Psoas muscle (tissue), 8 donors: ENCODE results near the gene SEC14L5. TPM values are rescaled to one million over a fixed set of nuclear protein-coding genes. Genes with fewer than 3 reads are reported as not detected.

Experiments
- ATAC-seq, 4 donors: fragments of 200-7000 bp; cut with Tn5 transposase; one replicate each; pipeline ENCODE4 v1.9.1; 2020; ENCODE audit warnings: moderate library complexity in 3 of 4, mild to moderate bottlenecking in 2 of 4
- DNase-seq, 2 donors: peaks; one replicate each; pipeline ENCODE4 v3.0.0-alpha.2; 2020
- H3K27ac ChIP-seq: fragments of 200-600 bp; one replicate; pipeline ENCODE4 v1.8.0; 2022
- H3K27me3 ChIP-seq, 3 donors: fragments of 200-600 bp in 1 of 3; one replicate each; pipeline versions ENCODE4 v1.6.1 to v1.8.0; 2013 to 2022; ENCODE audit warnings: low read length in 2 of 3, mild to moderate bottlenecking in 2 of 3, moderate library complexity in 1 of 3; ENCODE audit not compliant: insufficient read depth in 3 of 3
- H3K36me3 ChIP-seq, 2 donors: fragments of 200-600 bp in 1 of 2; one replicate each; pipeline versions ENCODE4 v1.6.1 to v1.8.0; 2013 to 2022; ENCODE audit warnings: low read depth in 1 of 2, mild to moderate bottlenecking in 1 of 2, moderate library complexity in 1 of 2; ENCODE audit not compliant: insufficient read depth in 1 of 2
- H3K4me1 ChIP-seq: fragments of 200-600 bp; one replicate; pipeline ENCODE4 v1.8.0; 2022
- H3K4me3 ChIP-seq: fragments of 200-600 bp; one replicate; pipeline ENCODE4 v1.8.0; 2022; ENCODE audit warnings: mild to moderate bottlenecking
- H3K9me3 ChIP-seq: fragments of 200-600 bp; one replicate; pipeline ENCODE4 v1.8.0; 2022
- WGBS, 3 donors: extraction: QIAGEN DNeasy Blood & Tissue Kit; methylation state at CpG; one replicate each; pipeline versions ENCODE4 v1.1.6 to v1.1.7; 2013; 5-methylcytosine and 5-hydroxymethylcytosine counted together
- intact Hi-C, 2 donors: fragments of 100-400 bp; cut with DNase I; formaldehyde crosslinking; loops; one replicate each; pipeline versions ENCODE4 v1.11.0 to v1.14.2; 2022
- polyA plus RNA-seq, 3 donors: library from polyadenylated mRNA; stranded (reverse); fragments of 200-250 nt; gene quantifications; one replicate each; pipeline ENCODE4 v1.2.3, GENCODE V29; 2013
- total RNA-seq, 4 donors: library from RNA; stranded (reverse); fragmentation: NEBNext Ultra II Directional in 2 of 4; extraction: Animal tissue kit (Norgen Biotek cat#: 25700) in 2 of 4; gene quantifications; one replicate each; pipeline versions ENCODE4 v1.2.1 to v1.2.4, GENCODE V29; 2021 to 2023
- TF ChIP-seq, protein P1 (sequence below): fragments of 200-600 bp; IDR thresholded peaks from one replicate; pipeline ENCODE4 v1.8.0; 2022; ENCODE audit warnings: antibody characterized with exemption
- donor health status: healthy with polysubstance abuse.
- donor health status: DM: no; HTN: no; CAD: no; lungs with moderate emphysema.
- donor health status: Bipolar disorder and iron deficiency.
- donor health status: healthy.
- donor health status: DM: yes; HTN: yes; CAD: no.
- donor health status: DM: no; HTN: no; CAD: no.
- donor health status: DM: no; HTN: no; CAD: no.
- donor health status: DM: yes; HTN: yes; CAD: no.

The SEC14L5 gene
- total and polyA plus RNA-seq, 7 donors, result 0.23 to 0.88 (median 0.42) TPM

DNA sequence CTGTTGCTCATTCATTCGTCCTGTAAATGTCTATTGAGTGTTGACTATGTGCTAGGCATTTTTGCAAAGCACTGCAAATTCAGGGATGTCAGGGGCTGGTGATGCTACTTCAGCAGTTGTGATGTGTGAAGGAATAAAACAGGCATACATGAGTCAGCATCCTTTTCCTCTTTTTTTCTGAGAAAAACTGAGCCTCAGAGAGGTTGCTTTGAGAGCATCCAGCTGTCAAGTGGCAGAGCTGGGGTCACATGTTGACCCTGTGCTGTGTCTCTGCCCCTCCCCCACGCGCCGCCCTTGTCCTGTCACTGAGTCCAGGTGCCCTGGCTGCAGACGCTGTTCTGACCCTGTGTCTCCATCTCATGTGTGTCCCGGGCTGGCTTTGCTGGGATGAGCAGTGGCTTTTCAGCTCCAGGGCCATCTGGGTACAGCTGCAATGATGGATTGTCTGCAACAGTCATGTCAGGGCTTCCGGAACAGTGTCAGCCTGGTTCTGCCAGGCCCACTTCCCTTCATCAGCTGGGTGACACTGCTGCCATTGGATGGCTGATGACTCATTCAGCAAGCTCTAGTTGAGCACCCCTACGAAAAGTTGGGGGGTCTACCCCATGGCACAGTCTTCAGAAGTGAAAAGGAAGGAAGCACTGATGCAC, 14.9 kb downstream of the SEC14L5 start:
- Histone ChIP-seq H3K9me3 (no peaks in the 10 kb centered on the region), H3K27ac (no peak overlapping the region), H3K27me3 (no peaks in the 10 kb centered on the region), H3K4me1 (peaks cover 42% of the 10 kb centered on the region), H3K36me3 (no peaks in the 10 kb centered on the region), H3K4me3 (no peak overlapping the region)
- DNase-seq, result peak in 1 of 2 donors; percentile 77
- 25 to 44% (median 30%) methylated on average over 8 of the region's 8 CpGs for whole genome bisulfite sequencing, 3 donors
- peak in 2 of 4 donors; percentile 28 to 66 for ATAC-seq
- intact Hi-C loops, result no loop called here
- TF ChIP-seq, protein P1, sequence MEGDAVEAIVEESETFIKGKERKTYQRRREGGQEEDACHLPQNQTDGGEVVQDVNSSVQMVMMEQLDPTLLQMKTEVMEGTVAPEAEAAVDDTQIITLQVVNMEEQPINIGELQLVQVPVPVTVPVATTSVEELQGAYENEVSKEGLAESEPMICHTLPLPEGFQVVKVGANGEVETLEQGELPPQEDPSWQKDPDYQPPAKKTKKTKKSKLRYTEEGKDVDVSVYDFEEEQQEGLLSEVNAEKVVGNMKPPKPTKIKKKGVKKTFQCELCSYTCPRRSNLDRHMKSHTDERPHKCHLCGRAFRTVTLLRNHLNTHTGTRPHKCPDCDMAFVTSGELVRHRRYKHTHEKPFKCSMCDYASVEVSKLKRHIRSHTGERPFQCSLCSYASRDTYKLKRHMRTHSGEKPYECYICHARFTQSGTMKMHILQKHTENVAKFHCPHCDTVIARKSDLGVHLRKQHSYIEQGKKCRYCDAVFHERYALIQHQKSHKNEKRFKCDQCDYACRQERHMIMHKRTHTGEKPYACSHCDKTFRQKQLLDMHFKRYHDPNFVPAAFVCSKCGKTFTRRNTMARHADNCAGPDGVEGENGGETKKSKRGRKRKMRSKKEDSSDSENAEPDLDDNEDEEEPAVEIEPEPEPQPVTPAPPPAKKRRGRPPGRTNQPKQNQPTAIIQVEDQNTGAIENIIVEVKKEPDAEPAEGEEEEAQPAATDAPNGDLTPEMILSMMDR, result no peak

DNA sequence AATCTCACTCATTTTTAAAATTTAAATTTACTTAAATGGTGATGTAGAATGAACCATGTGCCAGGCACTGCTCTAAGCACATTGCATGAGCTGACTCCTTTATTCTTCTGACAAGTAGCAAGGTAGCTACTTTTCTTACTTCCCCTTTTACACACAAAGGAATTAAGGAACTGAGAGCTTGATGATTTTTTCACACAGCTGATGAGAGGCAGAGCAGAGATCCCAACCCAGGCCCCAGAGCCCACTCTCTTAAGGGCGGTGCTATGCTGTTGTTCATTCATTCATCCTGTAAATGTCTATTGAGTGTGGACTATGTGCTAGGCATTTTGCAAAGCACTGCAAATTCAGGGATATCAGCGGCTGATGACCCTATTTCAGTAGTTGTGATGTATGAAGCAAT, 17.9 kb downstream of the SEC14L5 start:
- intact Hi-C loops, result no loop called here
- no peaks in the 10 kb centered on the region for H3K9me3 ChIP-seq
- TF ChIP-seq, protein P1, result no peak
- peak overlapping the region; percentile 74 for H3K27ac ChIP-seq
- H3K36me3 ChIP-seq, result no peaks in the 10 kb centered on the region
- no peaks in the 10 kb centered on the region for H3K27me3 ChIP-seq
- no peak overlapping the region for H3K4me3 ChIP-seq
- ATAC-seq (no peak), DNase-seq (no peak)
- WGBS, 3 donors, result 63 to 74% (median 69%) methylated on average over 2 of the region's 2 CpGs
- H3K4me1 ChIP-seq, result peaks cover 33% of the 10 kb centered on the region

DNA sequence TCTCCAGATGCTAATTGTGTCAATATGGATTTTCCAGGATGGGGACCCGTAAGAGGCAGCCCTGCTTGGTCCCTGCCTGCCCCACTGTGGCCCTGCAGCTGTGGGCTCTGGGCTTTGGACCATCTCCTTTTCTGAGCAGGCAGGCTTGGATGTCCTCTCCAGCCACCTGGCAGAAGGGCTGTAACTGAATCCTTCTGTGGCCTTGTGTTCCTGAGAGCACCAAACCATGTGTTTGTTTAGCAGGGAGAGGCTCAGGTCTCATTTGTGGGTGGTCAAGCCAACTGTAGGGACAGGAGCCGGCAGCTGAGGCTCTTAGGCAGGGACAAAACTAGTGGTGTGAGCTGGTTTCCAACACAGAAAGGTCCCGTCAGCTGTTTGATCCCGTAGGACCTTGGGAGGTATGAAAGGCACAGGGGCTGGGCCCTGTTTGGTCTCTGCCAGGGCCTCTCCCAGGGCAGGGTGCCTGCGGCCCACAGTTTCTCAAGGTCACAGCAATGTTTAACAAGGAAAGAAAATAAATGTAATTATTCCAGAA, 18.5 kb downstream of the SEC14L5 start:
- H3K4me3 ChIP-seq, result no peak overlapping the region
- peak overlapping the region; percentile 74 for H3K27ac ChIP-seq
- no peaks in the 10 kb centered on the region for H3K27me3 ChIP-seq
- TF ChIP-seq, protein P1, result no peak
- DNase-seq (peak; percentile 49 to 81), ATAC-seq (peak; percentile 89 to 94 (median 90))
- intact Hi-C loops, result no loop called here
- no peaks in the 10 kb centered on the region for H3K9me3 ChIP-seq
- H3K4me1 ChIP-seq, result peaks cover 33% of the 10 kb centered on the region
- H3K36me3 ChIP-seq, result no peaks in the 10 kb centered on the region
- 20 to 41% (median 36%) methylated on average over 5 of the region's 5 CpGs for WGBS, 3 donors

DNA sequence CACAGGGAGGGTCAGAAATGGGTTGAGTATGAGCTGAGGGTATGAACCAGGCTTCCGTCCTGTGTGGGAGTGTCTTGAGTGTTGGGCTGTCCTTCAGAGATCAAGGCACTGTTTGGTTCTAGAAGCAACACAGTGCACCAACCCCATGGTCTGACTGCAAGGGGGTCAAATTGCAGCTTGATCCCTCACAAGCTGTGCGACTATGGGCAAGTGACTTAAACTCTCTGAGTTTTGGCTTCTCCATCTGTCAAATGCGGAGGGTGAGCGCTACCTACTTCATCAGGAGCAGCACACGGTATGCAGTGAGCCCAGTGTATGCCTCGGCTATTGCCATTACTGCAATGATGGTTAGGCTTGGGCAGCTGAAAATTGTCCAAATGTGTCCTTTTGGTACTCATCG, 21.0 kb downstream of the SEC14L5 start:
- H3K4me3 ChIP-seq, result no peak overlapping the region
- TF ChIP-seq, protein P1, result no peak
- H3K27ac ChIP-seq, result no peak overlapping the region
- DNase-seq, result no peak
- no peak for ATAC-seq
- whole genome bisulfite sequencing, 3 donors, result 72 to 83% (median 79%) methylated on average over 7 of the region's 7 CpGs
- intact Hi-C loops, result no loop called here
- no peaks in the 10 kb centered on the region for H3K27me3 ChIP-seq
- no peaks in the 10 kb centered on the region for H3K9me3 ChIP-seq
- H3K4me1 ChIP-seq, result peaks cover 24% of the 10 kb centered on the region
- H3K36me3 ChIP-seq, result no peaks in the 10 kb centered on the region
